MG63 (cell line): ENCODE results near the gene NPIPA8. TPM values are rescaled to one million over a fixed set of nuclear protein-coding genes. Genes with fewer than 3 reads are reported as not detected.
"Not testable (repeated sequence)": the region's sequence is repeated elsewhere in the genome, so short reads cannot be mapped to it uniquely, and the experiment has no call there.

Experiments
- DNase-seq: peaks from one replicate; pipeline ENCODE4 v3.0.0-alpha.2; 2020
- H3K27me3 ChIP-seq: fragments of 250-450 bp; sonication (Bioruptor Pico); 2 replicates; pipeline ENCODE4 v1.5.1; 2020; ENCODE audit warnings: mild to moderate bottlenecking, moderate library complexity
- H3K36me3 ChIP-seq: fragments of 250-450 bp; sonication (Bioruptor Pico); 2 replicates; pipeline ENCODE4 v1.5.1; 2020; ENCODE audit warnings: mild to moderate bottlenecking, moderate library complexity
- H3K4me3 ChIP-seq: fragments of 250-450 bp; sonication (Bioruptor Pico); 2 replicates; pipeline ENCODE4 v1.5.1; 2020; ENCODE audit warnings: mild to moderate bottlenecking, moderate library complexity
- H3K9me3 ChIP-seq: fragments of 250-450 bp; sonication (Bioruptor Pico); 2 replicates; pipeline ENCODE4 v1.5.1; 2020; ENCODE audit warnings: mild to moderate bottlenecking, moderate library complexity
- total RNA-seq: library from RNA; depleted of rRNA; stranded (reverse); fragments of >200 nt; shearing (Covaris generic); gene quantifications from 2 replicates; pipeline ENCODE4 v1.2.3, GENCODE V29; 2014; ENCODE audit warnings: low replicate concordance; rRNA removed

Gene NPIPA8
- total RNA-seq, 1 experiment from 2014 or later, result 12.3 TPM

GRCh38 chr16:18294371-18294770 is 42.2 kb downstream of the NPIPA8 start:
- H3K27me3 ChIP-seq, H3K36me3 ChIP-seq, DNase-seq, H3K4me3 ChIP-seq, H3K9me3 ChIP-seq: not testable (repeated sequence)

- not testable (repeated sequence) for H3K9me3 ChIP-seq, H3K27me3 ChIP-seq, H3K36me3 ChIP-seq, DNase-seq, H3K4me3 ChIP-seq
Measured at GRCh38 chr16:18293337-18293956, 43.1 kb downstream of the NPIPA8 start.

DNA sequence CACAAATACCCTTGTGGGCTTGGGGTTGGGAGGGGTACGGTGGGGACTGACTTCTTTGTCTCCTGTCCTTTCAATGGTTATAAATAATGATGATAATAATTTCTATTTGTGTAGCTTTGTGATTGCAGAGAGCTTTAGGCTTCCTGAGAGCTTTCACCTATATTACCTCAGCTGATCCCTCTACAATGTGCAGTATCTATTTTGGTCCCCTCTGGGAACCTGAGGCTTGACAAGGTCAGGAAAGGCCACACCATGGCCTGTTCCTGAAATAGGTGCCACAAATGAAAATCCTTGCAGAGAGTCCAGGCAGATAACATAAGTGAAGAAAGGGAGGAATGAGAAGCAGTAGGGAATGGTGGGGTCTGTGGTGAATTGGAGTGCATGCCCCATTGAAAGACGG is 45.6 kb downstream of the NPIPA8 start:
- not testable (repeated sequence) for DNase-seq, H3K27me3 ChIP-seq, H3K36me3 ChIP-seq, H3K4me3 ChIP-seq, H3K9me3 ChIP-seq

DNA sequence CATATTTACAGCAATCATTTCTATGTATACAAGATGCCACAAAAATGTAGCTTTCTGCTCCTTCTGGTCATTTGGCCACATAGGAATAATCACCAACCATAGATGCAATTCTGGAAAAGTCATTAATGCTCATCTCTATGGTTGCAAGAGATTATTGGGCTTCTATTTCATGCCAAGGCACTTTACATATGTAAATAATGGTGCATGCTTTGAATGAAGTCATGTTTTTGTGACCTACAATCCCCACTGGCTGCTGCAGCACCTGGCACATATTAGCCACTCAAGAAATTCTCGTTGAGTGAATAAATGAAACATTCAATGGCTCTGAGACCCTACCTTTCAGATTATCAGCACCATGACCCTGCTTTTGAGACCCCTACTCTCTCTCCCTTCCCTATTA is 50.2 kb downstream of the NPIPA8 start:
- not testable (repeated sequence) for DNase-seq, H3K4me3 ChIP-seq, H3K27me3 ChIP-seq, H3K36me3 ChIP-seq, H3K9me3 ChIP-seq

DNA sequence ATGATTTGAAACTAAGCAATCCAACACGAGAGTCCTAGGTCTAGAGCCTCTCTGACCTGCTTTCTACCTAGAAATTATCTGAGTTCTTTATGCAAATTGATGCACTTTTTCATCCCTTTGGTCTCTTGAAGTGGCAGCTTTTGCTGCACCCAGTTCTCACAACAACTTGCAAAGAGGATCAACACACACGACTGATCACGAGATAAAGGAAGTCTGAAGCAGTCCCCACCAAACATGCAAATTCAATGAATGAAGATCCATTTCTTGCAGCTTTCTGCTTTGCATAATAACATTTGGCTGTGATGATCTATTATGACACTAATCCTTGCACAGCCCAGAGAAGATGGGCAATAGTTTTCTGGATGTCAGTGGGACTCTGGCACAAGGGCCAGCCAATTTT is 56.2 kb downstream of the NPIPA8 start:
- not testable (repeated sequence) for DNase-seq, H3K9me3 ChIP-seq, H3K4me3 ChIP-seq, H3K36me3 ChIP-seq, H3K27me3 ChIP-seq

DNA sequence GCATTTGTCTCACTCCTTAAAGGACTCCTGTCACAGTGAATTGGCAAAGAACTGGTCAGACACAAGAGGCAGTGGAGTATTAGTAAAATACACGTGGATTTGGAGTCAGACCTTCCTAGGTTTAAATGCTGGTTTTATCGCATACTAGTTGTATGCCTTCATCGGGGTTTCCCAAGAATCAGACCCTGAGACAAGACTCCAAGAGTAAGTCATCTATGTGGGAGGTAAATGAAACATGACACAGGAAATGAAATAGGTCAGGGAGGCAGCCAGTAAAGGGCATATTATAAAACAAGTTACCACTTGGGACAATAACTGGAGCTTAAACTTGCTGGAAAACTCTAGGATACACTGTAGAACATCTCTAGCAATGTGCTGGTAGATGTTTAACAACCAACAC is 59.8 kb downstream of the NPIPA8 start:
- H3K9me3 ChIP-seq, H3K36me3 ChIP-seq, DNase-seq, H3K4me3 ChIP-seq, H3K27me3 ChIP-seq: not testable (repeated sequence)

DNA sequence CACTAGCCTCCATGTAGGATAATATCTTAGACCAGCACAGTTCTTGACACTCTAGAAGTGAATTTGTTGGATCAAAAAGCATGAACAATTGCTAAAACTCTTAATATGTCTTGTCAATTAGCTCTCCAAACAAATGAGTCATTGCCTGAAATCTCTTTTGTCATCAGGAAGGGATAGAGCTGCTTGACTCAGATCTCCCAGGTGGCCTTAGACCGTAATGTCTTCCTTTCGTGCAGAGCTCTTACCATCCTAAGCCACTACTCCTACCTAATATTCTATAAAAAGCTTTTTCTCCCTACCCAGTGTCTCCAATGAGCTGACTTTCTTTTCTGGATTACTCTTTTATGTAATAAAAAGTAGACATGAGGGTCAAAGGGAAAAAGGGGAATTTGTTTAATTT is 66.4 kb downstream of the NPIPA8 start:
- not testable (repeated sequence) for H3K4me3 ChIP-seq, H3K27me3 ChIP-seq, H3K36me3 ChIP-seq, DNase-seq, H3K9me3 ChIP-seq

Other genes with a start within 250 kb of the NPIPA8 start
- gene NOMO2, start 225.4 kb upstream of the NPIPA8 start, total RNA-seq, result 197 and 244 TPM in 2 replicates